ENCODE results near the gene ZNF23.

GRCh38 chr16:71406316-71406715, 55.7 kb downstream of the ZNF23 start:
- TF ChIP-seq GATA3 (IDR thresholded peaks at IDR 0.05; ENCODE audit: low read depth, low read length): no peak
- TF ChIP-seq GATA2 (IDR thresholded peaks at IDR 0.05; ENCODE audit: low read depth, low read length): no peak

Measured in SH-SY5Y (cell line).